ENCODE data around the gene ENOX1. TPM values are rescaled to one million over a fixed set of nuclear protein-coding genes. Genes with fewer than 3 reads are reported as not detected.

Gene ENOX1
- total and polyA plus RNA-seq, 9 of the 15 experiments (the other 6 are each of a cell fraction or from before 2014, with no cell fraction given), result not detected

DNA sequence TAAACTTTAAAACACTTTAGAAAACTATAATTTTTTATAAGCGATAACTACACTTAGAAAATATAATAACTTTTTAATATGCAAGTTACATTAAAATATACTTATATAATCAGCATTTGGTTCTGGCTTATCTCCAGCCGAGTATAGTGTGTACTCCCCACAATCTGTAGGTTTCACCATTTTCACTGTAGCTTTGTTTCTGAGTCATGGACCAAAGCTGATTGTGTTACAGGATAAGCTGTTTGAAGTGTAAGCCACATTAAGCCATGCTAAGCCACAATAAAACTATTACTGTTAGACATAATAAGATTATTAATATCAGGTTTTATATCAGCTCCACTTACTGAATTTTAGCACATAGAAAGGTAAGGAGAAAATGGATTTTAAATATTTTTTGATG is 48.9 kb upstream of the ENOX1 start:
- CTCF ChIA-PET (ENCODE audit: low intra/inter-chr PET ratio), result no interaction called here
- Histone ChIP-seq H3K4me2 (ENCODE audit: insufficient read depth, low read length) (no peak overlapping the region), H3K4me3 (no peak overlapping the region), H2AFZ (ENCODE audit: low read depth, low read length) (no peak overlapping the region), H4K20me1 (replicated peaks; ENCODE audit: control insufficient read depth, insufficient read depth, low read length) (no peaks in the 10 kb centered on the region), H3K36me3 (ENCODE audit: control insufficient read depth, insufficient read depth, low read length) (no peaks in the 10 kb centered on the region), H3K27ac (ENCODE audit: extremely low read depth, low read depth, low read length) (no peak overlapping the region), H3K9me3 (replicated peaks; ENCODE audit: control insufficient read depth, insufficient read depth, low read depth, low read length) (no peaks in the 10 kb centered on the region), H3K79me2 (ENCODE audit: control insufficient read depth, insufficient read depth, low read length) (no peaks in the 10 kb centered on the region), H3K9ac (ENCODE audit: insufficient read depth in 1 of 2, low read depth in 2 of 2, low read length in 2 of 2) (no peak overlapping the region), H3K27me3 (ENCODE audit: control insufficient read depth in 2 of 2, insufficient read depth in 2 of 2, low read length in 2 of 2) (no peaks in the 10 kb centered on the region), H3K9me1 (ENCODE audit: control insufficient read depth, insufficient read depth, low read length) (no peaks in the 10 kb centered on the region), H3K4me1 (replicated peaks in 1 of 2; ENCODE audit: control insufficient read depth in 2 of 2, insufficient read depth in 2 of 2, low read length in 2 of 2) (no peaks in the 10 kb centered on the region)
- WGBS (ENCODE audit: insufficient coverage, low coverage, missing lambda C conversion rate), result 0% methylated on average over 2 of the region's 2 CpGs
- DNase-seq (ENCODE audit: extremely low read depth in 1 of 4, low spot score in 3 of 4), result no peak
- ATAC-seq, result no peak
- in situ Hi-C loops (cut with MboI), result no loop called here
- intact Hi-C loops (cut with micrococcal nuclease), result no loop called here
- FAIRE-seq, result no peak
- no TSS peak for BruUV-seq (replicated peaks)
- POLR2A ChIA-PET, result no interaction called here
- TF ChIP-seq GATAD2B (IDR thresholded peaks at IDR 0.05; ENCODE audit: borderline replicate concordance) (no peak), RFX5 (IDR thresholded peaks at IDR 0.05; ENCODE audit: low read depth, low read length) (no peak), RAD21 (CRISPR knock-in tag; conservative IDR thresholded peaks at IDR 0.05 in 1 of 2, IDR thresholded peaks at IDR 0.05 in 1 of 2) (no peak), HNRNPH1 (optimal IDR thresholded peaks at IDR 0.05; ENCODE audit: low read depth, low read length) (no peak), HES1 (IDR thresholded peaks at IDR 0.05; ENCODE audit: low read depth) (no peak), IFI16 (CRISPR knock-in tag; IDR thresholded peaks at IDR 0.05) (no peak), ZNF23 (CRISPR knock-in tag; IDR thresholded peaks at IDR 0.05) (no peak), ZNF274 (IDR thresholded peaks at IDR 0.05; ENCODE audit: borderline replicate concordance, low read depth, low read length) (no peak), PPARD (CRISPR knock-in tag; IDR thresholded peaks at IDR 0.05) (no peak), TCF7L2 (IDR thresholded peaks at IDR 0.05; ENCODE audit: low read depth, low read length) (no peak), FOSL1 (tag; conservative IDR thresholded peaks at IDR 0.05) (no peak), HSF4 (CRISPR knock-in tag; IDR thresholded peaks at IDR 0.05; ENCODE audit: borderline replicate concordance) (no peak), CHD1 (IDR thresholded peaks at IDR 0.05; ENCODE audit: low read length) (no peak), ETV5 (CRISPR knock-in tag; IDR thresholded peaks at IDR 0.05; ENCODE audit: low read depth) (no peak)
- TF ChIP-seq, protein P1, sequence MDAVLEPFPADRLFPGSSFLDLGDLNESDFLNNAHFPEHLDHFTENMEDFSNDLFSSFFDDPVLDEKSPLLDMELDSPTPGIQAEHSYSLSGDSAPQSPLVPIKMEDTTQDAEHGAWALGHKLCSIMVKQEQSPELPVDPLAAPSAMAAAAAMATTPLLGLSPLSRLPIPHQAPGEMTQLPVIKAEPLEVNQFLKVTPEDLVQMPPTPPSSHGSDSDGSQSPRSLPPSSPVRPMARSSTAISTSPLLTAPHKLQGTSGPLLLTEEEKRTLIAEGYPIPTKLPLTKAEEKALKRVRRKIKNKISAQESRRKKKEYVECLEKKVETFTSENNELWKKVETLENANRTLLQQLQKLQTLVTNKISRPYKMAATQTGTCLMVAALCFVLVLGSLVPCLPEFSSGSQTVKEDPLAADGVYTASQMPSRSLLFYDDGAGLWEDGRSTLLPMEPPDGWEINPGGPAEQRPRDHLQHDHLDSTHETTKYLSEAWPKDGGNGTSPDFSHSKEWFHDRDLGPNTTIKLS (IDR thresholded peaks at IDR 0.05; ENCODE audit: borderline replicate concordance, low read depth), result no peak
